ENCODE results near the gene CNKSR3.

The CNKSR3 gene

GRCh38 chr6:154462425-154462824 lies 48.1 kb downstream of the CNKSR3 start:
- Mint-ChIP-seq H3K4me1 (peaks cover 7% of the 10 kb centered on the region), H3K9me3 (no peaks in the 10 kb centered on the region), H3K27ac (no peak overlapping the region), H3K4me3 (no peak overlapping the region), H3K27me3 (peaks cover 14% of the 10 kb centered on the region)
- DNase-seq (no peak), ATAC-seq (no peak)

- Mint-ChIP-seq H3K9me3 (no peaks in the 10 kb centered on the region), H3K27ac (no peak overlapping the region), H3K4me1 (peaks cover 7% of the 10 kb centered on the region), H3K4me3 (no peak overlapping the region), H3K27me3 (peaks cover 14% of the 10 kb centered on the region)
- DNase-seq (no peak), ATAC-seq (no peak)
Measured at GRCh38 chr6:154461348-154461747, 49.1 kb downstream of the CNKSR3 start.

GRCh38 chr6:154460306-154461071 lies 50.0 kb downstream of the CNKSR3 start:
- no peak for DNase-seq
- H3K4me1 Mint-ChIP-seq = peaks cover 7% of the 10 kb centered on the region
- no peak for ATAC-seq
- H3K4me3 Mint-ChIP-seq = no peak overlapping the region
- H3K9me3 Mint-ChIP-seq = no peaks in the 10 kb centered on the region
- no peak overlapping the region for H3K27ac Mint-ChIP-seq
- H3K27me3 Mint-ChIP-seq = peaks cover 14% of the 10 kb centered on the region

GRCh38 chr6:154459513-154459912 lies 51.0 kb downstream of the CNKSR3 start:
- Mint-ChIP-seq H3K4me3 (no peak overlapping the region), H3K27ac (no peak overlapping the region), H3K4me1 (peaks cover 7% of the 10 kb centered on the region), H3K9me3 (no peaks in the 10 kb centered on the region), H3K27me3 (peaks cover 14% of the 10 kb centered on the region)
- DNase-seq (no peak), ATAC-seq (no peak)

- H3K27me3 Mint-ChIP-seq = peaks cover 14% of the 10 kb centered on the region
- H3K4me3 Mint-ChIP-seq = no peak overlapping the region
- no peak overlapping the region for H3K27ac Mint-ChIP-seq
- no peak for DNase-seq
- no peaks in the 10 kb centered on the region for H3K9me3 Mint-ChIP-seq
- peaks cover 7% of the 10 kb centered on the region for H3K4me1 Mint-ChIP-seq
- ATAC-seq = no peak
Measured at GRCh38 chr6:154458565-154459470, 51.7 kb downstream of the CNKSR3 start.

GRCh38 chr6:154457881-154458284 lies 52.6 kb downstream of the CNKSR3 start:
- no peaks in the 10 kb centered on the region for H3K9me3 Mint-ChIP-seq
- no peak overlapping the region for H3K27ac Mint-ChIP-seq
- no peak for ATAC-seq
- DNase-seq = no peak
- peaks cover 14% of the 10 kb centered on the region for H3K27me3 Mint-ChIP-seq
- H3K4me1 Mint-ChIP-seq = peaks cover 7% of the 10 kb centered on the region
- no peak overlapping the region for H3K4me3 Mint-ChIP-seq

GRCh38 chr6:154457046-154457713 lies 53.3 kb downstream of the CNKSR3 start:
- no peaks in the 10 kb centered on the region for H3K9me3 Mint-ChIP-seq
- no peak overlapping the region for H3K4me3 Mint-ChIP-seq
- H3K27me3 Mint-ChIP-seq = peaks cover 14% of the 10 kb centered on the region
- H3K27ac Mint-ChIP-seq = no peak overlapping the region
- no peak for DNase-seq
- peaks cover 7% of the 10 kb centered on the region for H3K4me1 Mint-ChIP-seq
- no peak for ATAC-seq

GRCh38 chr6:154453329-154453728 lies 57.2 kb downstream of the CNKSR3 start:
- peaks cover 2% of the 10 kb centered on the region for H3K27me3 Mint-ChIP-seq
- H3K4me1 Mint-ChIP-seq = peaks cover 1% of the 10 kb centered on the region
- H3K27ac Mint-ChIP-seq = no peak overlapping the region
- DNase-seq (no peak), ATAC-seq (no peak)
- no peaks in the 10 kb centered on the region for H3K9me3 Mint-ChIP-seq
- H3K4me3 Mint-ChIP-seq = no peak overlapping the region

GRCh38 chr6:154450498-154450897 lies 60.0 kb downstream of the CNKSR3 start:
- Mint-ChIP-seq H3K4me1 (peaks cover 6% of the 10 kb centered on the region), H3K9me3 (no peaks in the 10 kb centered on the region), H3K27me3 (no peaks in the 10 kb centered on the region), H3K27ac (no peak overlapping the region), H3K4me3 (no peak overlapping the region)
- ATAC-seq (no peak), DNase-seq (no peak)

- ATAC-seq = no peak
- DNase-seq = no peak
- H3K4me3 Mint-ChIP-seq = no peak overlapping the region
- H3K27ac Mint-ChIP-seq = no peak overlapping the region
- H3K9me3 Mint-ChIP-seq = no peaks in the 10 kb centered on the region
- H3K27me3 Mint-ChIP-seq = no peaks in the 10 kb centered on the region
- H3K4me1 Mint-ChIP-seq = peaks cover 6% of the 10 kb centered on the region
Measured at GRCh38 chr6:154448448-154449096, 61.9 kb downstream of the CNKSR3 start.

- H3K27me3 Mint-ChIP-seq = no peaks in the 10 kb centered on the region
- ATAC-seq (no peak), DNase-seq (no peak)
- no peaks in the 10 kb centered on the region for H3K9me3 Mint-ChIP-seq
- H3K4me1 Mint-ChIP-seq = peaks cover 6% of the 10 kb centered on the region
- H3K27ac Mint-ChIP-seq = no peak overlapping the region
- no peak overlapping the region for H3K4me3 Mint-ChIP-seq
Measured at GRCh38 chr6:154447954-154448353, 62.5 kb downstream of the CNKSR3 start.

GRCh38 chr6:154446984-154447383 lies 63.5 kb downstream of the CNKSR3 start:
- DNase-seq = no peak
- ATAC-seq = no peak
- no peaks in the 10 kb centered on the region for H3K9me3 Mint-ChIP-seq
- no peak overlapping the region for H3K27ac Mint-ChIP-seq
- no peaks in the 10 kb centered on the region for H3K27me3 Mint-ChIP-seq
- no peak overlapping the region for H3K4me3 Mint-ChIP-seq
- H3K4me1 Mint-ChIP-seq = peaks cover 6% of the 10 kb centered on the region

GRCh38 chr6:154445417-154445816 lies 65.1 kb downstream of the CNKSR3 start:
- DNase-seq = no peak
- no peak for ATAC-seq
- Mint-ChIP-seq H3K4me1 (peaks cover 6% of the 10 kb centered on the region), H3K27ac (no peak overlapping the region), H3K4me3 (no peak overlapping the region), H3K27me3 (no peaks in the 10 kb centered on the region), H3K9me3 (no peaks in the 10 kb centered on the region)

- Mint-ChIP-seq H3K4me1 (no peaks in the 10 kb centered on the region), H3K27ac (peak overlapping the region in 1 of 2 donors; percentile 91), H3K27me3 (peaks cover 12% of the 10 kb centered on the region), H3K9me3 (no peaks in the 10 kb centered on the region), H3K4me3 (no peak overlapping the region)
- ATAC-seq (no peak), DNase-seq (no peak)
Measured at GRCh38 chr6:154441995-154442310, 68.5 kb downstream of the CNKSR3 start.

- ATAC-seq (no peak), DNase-seq (no peak)
- H3K9me3 Mint-ChIP-seq = no peaks in the 10 kb centered on the region
- H3K27me3 Mint-ChIP-seq = peaks cover 12% of the 10 kb centered on the region
- no peak overlapping the region for H3K4me3 Mint-ChIP-seq
- no peak overlapping the region for H3K27ac Mint-ChIP-seq
- H3K4me1 Mint-ChIP-seq = no peaks in the 10 kb centered on the region
Measured at GRCh38 chr6:154440422-154441043, 70.0 kb downstream of the CNKSR3 start.
